ENCODE results near the gene RBM19. TPM values are rescaled to one million over a fixed set of nuclear protein-coding genes. Genes with fewer than 3 reads are reported as not detected.
A peak's percentile ranks its signal among the peaks of the same experiment; 100 is the strongest.

Gene RBM19
- polyA plus RNA-seq, 5 donors, result 26.8 to 31.9 (median 30.0) TPM

DNA sequence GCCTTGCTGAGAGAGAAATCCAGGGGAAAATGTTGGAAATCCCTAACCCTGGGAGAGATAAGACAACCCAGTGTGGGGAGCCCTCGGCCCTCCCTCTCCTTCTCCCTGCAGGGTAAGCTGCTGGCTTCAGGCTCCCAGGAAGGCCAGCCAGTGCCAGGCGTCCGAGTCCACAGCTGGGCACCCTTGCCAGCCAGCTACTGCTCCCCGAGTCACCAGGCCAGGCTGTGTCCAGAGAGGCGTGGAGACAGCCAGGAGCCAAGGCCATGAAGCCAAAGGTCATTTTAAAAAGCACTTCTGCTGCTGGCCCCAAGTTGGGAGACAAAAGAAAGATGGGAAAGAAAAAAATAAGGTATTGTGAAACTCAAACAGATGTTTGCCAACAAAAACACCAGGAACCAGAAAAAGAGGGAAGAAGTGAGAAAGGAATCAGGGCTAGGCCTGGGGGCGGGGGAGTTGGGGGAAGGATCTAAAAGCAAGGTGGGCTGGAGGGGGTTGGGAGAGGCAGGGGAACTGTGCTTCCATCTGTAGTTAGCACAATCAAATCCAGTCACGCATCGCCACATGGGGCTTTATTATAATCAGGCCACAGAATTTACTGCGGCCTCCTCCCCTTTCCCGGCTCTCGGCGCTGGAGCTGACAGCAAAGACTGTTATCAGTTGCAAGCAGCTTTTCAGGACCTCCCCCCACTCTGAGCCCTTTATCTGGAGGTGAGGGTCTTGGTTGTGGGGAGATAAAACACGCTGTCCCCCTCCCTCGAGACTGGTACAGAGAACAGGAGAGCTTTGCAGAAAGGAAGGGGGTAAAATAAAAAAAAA, 33.5 kb downstream of the RBM19 start:
- peak; percentile 24 to 48 for DNase-seq

DNA sequence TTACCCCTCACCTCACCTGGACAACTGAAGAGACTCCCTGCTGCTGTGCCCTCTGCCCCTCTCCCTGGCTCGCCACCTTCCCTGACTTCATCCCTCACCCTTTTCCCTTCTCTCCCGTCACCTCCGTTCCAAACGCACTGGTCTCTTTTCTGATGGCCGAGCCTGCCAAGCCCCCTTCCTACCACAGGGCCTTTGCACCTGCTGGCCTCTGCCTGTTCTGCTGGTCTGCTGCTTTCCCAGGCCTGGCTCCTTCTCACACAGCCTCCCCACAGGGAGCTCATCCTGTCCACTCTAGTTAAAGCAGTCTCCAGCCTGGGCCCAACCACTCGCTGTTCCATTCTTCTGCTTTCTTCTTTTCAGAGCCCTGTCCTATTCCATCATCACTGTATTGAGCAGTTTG, 34.6 kb downstream of the RBM19 start:
- no peak for DNase-seq

DNA sequence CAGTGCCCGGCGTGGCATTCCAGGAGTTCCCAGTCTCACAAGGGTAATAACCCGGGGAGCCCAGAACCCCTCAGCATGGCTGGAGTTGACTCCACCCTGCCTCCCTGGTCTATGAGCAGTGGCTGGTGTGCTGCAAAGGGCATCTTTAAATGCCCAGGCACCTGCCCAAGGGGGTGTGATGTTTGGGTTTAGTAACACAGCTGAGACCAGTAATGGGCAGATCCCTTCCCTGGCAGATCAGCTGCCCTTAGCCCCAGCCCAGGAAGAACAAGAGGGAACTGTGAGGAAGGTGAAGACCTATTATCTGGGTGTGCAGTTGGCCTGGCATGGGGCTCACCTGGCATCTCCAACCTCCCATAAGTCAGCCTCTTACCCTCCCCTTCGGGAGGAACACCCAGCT, 35.9 kb downstream of the RBM19 start:
- no peak for DNase-seq

DNA sequence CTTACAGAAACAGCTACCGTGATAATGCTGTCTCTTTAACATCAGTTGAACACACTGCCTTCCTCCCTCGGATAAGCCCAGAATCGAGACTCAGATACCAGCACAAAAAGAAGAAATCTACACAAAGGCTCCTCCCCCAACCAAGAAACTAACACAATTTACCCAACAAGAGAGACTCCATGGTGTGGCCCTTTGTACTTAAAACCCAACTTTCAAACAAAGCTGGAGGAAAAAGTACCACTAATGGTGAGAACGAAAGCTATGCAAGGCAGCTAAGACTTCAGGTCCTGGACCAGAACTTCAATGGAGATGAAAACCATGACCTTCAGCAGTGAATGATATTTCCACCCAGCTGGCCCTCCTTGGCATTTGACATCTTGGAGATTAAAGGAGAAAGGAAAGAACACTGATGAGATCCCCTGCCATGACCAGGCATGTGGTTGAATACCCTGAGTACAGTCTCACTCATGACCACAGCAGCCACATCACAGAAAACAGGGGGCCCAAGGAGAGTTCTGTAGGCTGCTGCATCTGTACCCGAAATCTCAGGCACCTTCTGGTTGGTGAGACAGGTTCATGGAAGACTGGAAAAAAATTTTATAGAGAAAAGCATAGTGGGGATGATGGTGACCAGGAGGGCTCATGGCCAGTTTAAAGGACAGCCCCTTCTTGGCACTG, 36.7 kb downstream of the RBM19 start:
- no peak for DNase-seq

DNA sequence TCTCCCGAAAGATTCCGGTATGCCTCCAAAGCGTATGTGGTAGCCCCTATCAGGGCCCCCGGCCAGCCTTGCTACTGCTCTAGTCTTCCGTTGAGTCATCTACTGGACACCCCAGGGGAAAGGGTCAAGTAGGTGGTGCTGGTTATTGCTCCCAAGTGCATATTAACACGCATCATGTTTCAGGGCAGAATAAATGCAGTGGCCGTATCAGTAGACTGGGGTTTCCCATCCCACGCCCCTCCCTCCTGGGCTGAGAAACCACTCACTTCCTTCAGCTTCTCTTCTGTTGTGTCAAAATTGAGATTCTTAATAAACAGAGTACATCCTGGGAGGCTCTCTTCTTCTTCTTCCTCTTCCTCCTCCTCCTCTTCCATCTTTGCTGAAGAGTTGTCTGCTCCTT, 39.3 kb downstream of the RBM19 start:
- no peak for DNase-seq

DNA sequence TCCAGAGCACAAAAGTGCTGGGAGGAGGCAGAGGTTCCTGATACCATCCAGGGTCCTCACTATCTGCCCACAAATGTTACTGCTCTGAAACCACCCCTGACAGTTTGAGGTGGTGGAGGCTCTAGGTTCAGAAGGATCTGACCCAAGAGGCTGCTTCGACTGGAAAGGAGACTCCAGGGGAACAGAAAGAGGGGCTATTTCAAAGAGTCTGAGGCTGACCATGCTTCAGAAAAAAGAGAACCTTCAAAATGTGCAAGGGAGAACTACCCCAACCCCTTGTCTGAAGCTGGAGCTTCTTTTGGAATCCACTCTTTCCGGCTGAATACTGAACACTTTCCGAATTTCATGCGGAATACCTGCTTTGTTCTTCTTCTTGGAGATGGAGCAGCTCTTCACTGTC, 41.8 kb downstream of the RBM19 start:
- no peak for DNase-seq

DNA sequence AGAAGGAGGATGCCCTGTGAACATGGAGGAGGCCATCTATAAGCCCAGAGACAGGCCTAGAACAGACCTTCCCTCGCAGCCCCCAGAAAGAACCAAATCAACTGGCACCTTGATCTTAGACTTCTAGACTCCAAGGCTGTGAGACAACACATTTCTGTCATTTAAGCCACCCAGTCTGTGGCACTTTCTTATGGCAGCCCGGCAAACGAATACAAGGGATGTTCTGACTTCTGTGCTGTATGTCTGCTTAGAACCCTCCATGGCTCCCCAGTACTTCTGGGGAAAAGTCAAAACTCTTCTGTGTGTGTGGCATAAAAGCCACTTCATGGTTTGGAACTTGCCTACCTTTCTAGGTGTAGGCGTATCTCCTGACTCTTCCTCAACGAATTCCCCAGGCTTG, 42.9 kb downstream of the RBM19 start:
- DNase-seq, result no peak

DNA sequence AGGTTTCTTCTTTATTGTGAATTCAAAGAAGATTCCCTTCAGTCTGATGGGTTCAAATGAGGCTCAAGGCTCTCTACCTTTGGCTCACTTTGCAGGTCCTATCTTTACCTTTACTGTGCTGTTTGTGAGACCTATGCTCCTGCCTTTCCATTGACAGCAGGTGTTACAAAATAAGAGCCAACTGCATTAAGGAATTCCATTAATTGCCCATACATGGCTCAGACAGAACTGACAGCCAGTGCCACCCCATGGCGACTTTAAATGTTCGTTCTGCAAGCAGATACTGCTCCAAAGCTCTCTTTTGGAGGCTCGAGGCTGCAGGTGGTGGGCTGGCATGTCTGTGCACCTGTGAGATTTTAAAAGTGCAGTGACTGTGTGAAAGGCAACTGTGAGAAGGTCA, 44.7 kb downstream of the RBM19 start:
- DNase-seq, result no peak

DNA sequence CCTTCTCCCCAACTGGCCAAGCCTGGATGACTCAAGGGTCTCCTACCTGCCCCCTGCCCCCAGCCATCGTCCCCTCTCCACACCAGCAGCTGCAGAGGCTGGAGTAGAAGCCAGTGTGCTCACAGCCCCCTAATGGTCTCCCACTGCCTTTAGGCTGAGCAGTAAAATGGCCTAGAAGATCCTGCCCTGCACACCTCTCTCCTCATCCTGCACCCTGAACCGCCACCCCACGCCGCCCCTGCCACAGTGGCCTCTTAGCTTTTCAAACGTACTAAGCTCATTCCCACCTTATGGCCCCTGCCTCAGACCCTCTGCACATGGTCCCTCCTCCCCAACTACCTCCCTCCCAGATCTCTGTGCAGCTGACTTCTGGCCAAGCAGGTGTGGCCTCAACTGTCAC, 46.3 kb downstream of the RBM19 start:
- DNase-seq, result no peak

DNA sequence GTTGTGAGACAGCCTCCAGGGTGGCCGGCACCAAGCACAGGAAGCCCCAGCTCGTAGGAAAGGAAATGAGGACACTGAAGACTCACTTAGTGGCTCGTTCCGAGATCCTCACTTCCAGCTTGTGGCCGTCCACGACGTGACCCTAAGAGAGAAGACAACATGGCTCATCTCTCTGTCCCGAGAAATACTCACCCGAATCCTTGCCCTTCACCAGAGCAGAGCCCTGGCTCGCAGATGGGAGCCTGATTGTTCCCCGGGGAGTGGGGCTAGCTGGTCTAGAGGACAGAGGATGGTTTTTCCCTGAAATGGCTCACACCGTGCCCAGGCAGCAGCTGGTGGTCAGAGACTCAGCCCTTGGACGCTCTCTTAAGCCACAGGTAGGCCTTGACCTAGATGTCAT, 47.8 kb downstream of the RBM19 start:
- DNase-seq, result no peak

DNA sequence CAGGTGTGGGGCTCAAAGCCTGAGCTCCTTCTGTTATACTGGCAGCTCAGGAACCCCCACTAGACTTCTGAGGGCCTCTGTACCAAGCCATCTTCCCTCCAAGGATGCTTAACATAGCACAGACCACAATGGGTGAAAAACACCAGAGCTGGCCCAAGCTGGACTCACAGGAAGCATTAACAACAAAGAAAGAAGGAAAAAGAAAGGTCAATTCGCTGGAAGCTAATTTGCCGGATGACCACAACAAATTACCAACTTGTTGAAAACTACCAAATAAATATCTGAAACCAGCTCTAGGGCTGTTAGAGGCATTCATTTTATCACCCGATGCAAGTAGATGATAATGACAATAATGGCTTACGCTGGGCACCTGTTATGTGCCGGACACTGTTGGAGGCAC, 48.7 kb downstream of the RBM19 start:
- DNase-seq, result no peak

DNA sequence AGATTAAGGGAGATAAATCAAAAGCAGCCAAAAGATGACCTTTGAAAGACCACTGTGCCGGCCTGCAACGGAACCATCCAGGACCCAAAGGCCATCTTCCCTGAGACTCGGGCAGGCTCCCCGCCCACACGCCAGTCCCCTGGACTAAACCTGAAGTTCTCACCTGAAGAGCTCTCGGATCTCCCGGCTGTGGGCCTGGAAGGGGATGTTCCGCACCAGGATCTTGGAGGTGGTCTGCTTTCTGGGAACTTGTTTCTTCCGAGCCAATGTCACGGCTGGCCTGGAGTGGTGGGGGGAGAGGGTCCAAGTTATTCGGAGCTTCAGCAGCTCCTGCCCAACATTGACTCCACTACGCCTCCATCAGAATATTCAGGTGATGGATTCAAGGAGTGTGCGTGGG, 51.3 kb downstream of the RBM19 start:
- DNase-seq, result no peak

DNA sequence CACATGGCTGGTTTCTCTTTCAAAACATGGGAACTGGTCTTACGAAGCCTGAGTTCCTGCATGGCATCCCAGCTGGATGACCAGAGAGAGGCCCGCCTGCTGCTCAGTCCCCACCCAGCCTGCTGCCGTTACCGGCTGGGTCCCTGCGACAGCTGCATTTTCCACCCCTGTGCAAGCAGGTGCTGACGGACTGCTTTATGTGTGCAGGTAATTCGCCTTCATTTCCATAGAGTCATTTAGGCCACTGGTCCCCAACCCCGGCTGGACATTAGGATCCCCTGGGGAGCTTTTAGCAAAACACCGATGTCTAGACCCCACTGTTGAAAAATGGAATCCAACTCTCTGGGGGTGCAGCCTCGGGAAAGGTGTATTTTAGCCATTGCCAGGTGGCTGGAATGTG, 51.9 kb downstream of the RBM19 start:
- no peak for DNase-seq

DNA sequence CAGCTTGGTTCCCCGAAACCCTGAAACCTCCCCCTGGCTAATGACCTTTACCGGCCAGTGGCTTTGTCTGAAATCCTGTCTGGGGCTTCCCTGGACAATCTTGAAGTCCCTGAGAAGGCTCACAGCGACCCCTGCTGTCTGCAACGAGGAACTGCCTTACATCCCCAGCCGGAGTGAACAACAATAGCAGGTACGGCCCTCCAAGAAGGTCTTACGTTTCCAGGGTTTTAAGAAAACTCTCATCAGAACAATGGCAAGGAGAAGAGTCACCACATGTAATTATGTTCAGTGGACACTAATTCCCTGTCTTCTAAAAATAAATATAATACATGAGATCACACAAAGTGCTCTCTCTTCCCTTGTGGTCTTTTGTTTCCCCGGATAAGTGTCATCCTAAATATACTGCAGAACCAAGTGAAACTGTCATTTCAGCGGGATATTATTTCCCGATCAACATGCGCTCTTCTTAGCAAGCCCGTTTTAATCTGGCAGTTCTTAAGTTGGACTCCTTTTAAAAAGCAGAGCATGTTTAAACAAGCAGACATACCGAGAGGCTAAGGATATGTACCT, 53.3 kb downstream of the RBM19 start:
- peak in 1 of 2 donors; percentile 52 for DNase-seq

DNA sequence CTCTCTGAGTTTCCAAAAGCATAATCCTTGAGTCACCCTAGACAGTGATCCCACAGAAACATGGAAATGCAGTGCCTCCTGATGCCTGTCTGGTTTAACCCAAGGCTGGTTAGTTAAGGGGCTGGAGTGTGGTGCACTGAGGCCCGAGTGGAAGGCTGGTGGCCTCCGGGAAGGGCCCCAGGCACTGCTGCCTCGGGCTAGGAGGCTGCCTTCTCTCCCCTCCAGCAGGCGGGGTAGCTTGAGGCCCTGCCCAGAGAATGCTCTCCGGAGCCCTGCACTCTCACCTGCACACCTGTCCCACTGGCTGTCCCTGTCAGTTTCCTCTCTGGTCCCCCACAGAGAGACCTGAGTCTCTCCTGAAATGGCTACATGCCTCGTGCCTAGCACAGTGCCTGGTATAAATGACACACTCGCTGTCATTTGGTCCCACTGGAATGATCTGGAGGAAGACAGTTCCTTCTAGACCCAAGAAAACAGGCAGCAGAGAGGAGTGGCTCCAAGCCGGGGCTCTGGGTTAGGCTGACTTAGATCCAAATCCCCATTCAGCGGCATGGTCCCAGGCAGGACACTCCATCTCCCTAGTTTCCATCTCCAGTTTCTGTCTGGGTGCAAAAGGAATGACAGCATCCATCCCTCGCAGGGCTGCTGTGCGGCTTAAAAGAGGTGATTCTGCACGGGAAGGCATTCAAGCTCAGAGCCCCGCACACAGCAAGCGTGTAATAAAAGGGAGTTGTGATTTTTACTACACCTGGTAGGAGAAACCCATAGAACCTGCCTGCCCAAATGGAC, 54.0 kb downstream of the RBM19 start:
- DNase-seq, result no peak

DNA sequence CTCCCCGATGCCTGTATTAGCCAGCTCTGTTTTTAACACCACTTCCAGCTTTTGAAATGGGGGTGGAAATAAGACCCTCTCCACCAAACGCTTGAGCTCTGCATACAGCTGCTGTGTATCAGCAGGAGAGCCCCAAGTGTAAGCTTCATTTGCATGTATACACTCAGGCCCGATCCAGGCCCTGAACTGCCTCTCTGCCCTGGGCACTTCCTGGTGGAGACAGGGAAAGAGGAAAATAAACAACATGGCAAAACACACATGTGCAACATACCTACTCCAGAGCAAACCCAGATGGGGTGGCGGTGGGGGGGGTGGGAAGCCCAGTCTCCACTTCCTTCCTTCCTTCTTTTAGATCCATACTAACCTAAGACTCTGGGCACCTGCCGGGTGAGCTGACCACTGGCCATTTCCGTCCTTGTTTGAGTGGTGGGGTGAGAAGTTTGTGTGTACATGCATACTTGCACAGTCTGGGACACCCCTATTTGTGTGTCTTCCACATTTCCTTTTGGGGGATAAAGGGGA, 55.3 kb downstream of the RBM19 start:
- no peak for DNase-seq

DNA sequence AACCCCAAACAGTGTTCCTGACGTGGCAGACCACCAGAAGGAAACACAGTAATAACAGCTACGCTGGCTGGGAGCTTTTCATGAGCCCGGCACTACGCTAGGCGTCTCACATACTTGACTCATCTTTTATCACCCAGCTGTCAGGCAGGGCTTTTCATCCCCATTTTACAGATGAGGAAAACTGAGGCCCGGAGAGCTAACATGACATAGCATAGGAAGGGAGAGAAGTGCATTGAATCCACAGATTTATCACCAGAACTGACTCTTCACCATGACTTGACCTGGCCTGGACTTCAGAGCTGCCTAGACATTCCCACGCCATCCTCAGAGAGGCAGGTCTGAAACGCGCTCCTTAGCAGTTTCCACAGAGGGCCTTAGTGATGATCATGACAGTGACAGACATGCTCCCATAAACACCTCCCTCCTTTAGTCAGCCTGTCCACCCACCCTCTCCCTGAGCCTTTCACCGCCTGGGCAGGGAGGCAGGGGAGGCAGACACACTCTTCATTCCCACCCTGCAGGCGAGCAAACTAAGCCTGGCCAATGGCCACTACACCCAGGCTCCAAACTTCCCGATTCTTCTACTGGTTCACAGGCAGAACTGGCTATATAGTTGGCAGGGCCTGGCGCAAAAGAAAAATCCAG, 56.2 kb downstream of the RBM19 start:
- DNase-seq, result no peak

DNA sequence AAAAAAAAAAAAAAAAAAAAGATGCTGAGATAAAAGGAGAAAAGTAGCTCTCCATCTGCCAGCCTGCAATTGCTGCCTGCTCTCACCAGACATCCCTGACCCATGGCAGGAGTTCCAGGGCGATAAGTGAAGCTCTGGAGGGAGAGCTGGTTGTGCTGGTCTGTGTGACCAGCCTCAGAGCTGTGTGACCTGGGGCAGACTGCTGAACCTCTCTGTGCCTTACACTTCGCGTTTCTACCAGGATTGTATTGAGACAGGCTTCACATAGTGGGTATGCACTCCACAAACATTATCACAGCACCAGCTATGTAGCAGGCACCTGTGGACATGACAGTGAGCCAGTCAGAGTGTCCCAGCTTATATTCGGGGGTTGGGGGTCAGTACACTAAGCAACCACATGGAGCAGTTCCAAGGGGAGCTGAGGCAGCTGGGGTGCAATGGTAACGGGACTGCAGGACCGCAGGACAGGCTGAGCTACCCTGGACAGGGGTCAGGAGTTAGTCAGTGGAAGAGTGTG, 57.5 kb downstream of the RBM19 start:
- no peak for DNase-seq

DNA sequence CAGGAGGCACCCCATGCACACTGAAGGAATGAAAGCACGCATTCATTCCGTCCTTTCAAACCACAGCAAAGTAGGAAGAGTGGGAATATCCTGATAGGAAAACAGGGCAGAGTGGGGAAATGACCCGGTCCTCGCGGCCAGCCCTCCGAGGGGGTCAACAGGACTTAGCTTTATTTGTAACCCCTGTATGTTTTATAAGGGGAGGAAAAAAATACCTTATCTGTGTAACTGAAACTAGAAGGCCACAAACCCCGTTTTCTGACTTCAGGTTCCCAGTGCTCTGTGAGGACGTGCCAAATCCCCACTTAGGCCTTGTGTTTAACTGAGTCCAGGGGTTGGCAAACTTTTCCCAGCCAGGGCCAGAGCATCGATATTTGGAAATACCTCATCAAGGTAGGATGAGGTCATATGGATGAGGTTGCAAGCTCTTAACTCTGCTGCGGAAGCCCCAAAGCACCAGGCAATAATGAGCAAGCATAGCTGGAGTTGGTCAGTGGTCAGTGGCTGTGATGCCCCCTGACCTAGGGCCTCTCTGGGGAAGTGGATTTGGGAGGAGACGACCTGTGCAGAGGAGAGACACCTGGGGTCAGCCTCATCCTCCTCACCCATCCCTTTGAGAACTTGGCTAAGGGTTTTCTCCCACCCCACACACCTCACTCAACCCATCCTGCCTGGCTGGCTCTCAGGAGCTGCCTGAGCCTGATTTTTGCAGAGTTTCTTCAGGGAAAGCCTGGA, 58.5 kb downstream of the RBM19 start:
- no peak for DNase-seq

DNA sequence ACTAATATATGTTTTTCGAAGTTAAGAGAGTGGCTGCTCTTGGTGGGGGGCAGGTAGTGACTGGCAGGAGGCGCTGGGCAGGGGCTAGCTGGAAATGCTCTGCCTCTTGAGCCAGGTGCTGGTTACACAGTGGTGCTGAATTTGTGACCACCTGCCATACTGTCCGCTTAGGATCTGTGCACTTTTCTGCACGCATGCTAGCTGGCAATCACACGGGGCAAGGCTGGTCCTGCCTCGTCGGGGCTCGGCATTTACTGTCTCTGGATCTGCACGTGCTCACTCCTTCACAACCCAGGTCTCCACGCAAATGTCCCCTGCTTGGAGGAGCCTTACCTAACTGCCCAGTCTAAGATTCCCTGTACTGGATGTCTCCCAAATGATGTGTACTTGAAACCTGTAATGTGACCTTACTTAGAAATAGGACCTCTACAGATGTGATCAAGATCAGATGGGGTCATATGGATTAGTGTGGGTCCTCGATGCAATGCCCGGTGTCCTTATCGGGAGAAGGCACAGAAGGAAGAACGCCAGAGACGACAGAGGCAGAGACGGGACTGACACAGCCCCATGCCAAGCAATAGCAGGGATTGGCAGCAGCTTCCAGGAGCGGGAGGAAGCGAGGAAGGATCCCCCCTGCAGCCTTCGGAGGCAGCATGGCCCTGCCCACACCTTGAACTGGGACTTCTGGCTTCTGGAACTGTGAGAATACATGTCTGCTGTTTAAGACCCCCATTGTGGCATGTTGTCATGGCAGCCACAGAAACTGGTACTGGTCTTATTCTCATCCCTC, 59.5 kb downstream of the RBM19 start:
- DNase-seq, result no peak

All from right lung (tissue), 5 donors.